LNCAP (cell line): ENCODE results near the gene ZNF672.

Source experiments
- CTCF ChIP-seq: fragments of 450-650 bp; IDR thresholded peaks from 2 replicates; pipeline ENCODE4 v1.5.1; 2017; ENCODE audit warnings: mild to moderate bottlenecking

ZNF672 gene

GRCh38 chr1:248818505-248819374 is 19.3 kb upstream of the ZNF672 start:
- no peak for TF ChIP-seq CTCF

- no peak for TF ChIP-seq CTCF
Measured at GRCh38 chr1:248820041-248820585, 17.9 kb upstream of the ZNF672 start.

- no peak for TF ChIP-seq CTCF
Measured at GRCh38 chr1:248821101-248821500, 16.9 kb upstream of the ZNF672 start.

- no peak for TF ChIP-seq CTCF
Measured at GRCh38 chr1:248821641-248822040, 16.4 kb upstream of the ZNF672 start.

GRCh38 chr1:248822148-248823032 is 15.6 kb upstream of the ZNF672 start:
- TF ChIP-seq CTCF: no peak

GRCh38 chr1:248823517-248824001 is 14.5 kb upstream of the ZNF672 start:
- TF ChIP-seq CTCF: no peak

- TF ChIP-seq CTCF: no peak
Measured at GRCh38 chr1:248824301-248824700, 13.7 kb upstream of the ZNF672 start.
